Left ventricle myocardium inferior (tissue), 1 donor: ENCODE results near the gene HEXIM1. TPM values are rescaled to one million over a fixed set of nuclear protein-coding genes. Genes with fewer than 3 reads are reported as not detected.
A peak's percentile ranks its signal among the peaks of the same experiment; 100 is the strongest.

Experiments
- DNase-seq: peaks from one replicate; pipeline ENCODE4 v3.0.0-alpha.2; 2020
- H3K27ac ChIP-seq: fragments of 200-600 bp; replicated peaks from 2 replicates; pipeline ENCODE4 v1.8.0; 2021
- H3K27me3 ChIP-seq: fragments of 200-600 bp; 2 replicates; pipeline ENCODE4 v1.8.0; 2021; ENCODE audit warnings: low read depth
- H3K36me3 ChIP-seq: fragments of 200-600 bp; 2 replicates; pipeline ENCODE4 v1.8.0; 2021
- H3K4me1 ChIP-seq: fragments of 200-600 bp; 2 replicates; pipeline ENCODE4 v1.8.0; 2021
- H3K4me3 ChIP-seq: fragments of 200-600 bp; 2 replicates; pipeline ENCODE4 v1.8.0; 2021; ENCODE audit warnings: mild to moderate bottlenecking, moderate library complexity
- H3K9me3 ChIP-seq: fragments of 200-600 bp; replicated peaks from 2 replicates; pipeline ENCODE4 v1.8.0; 2021
- intact Hi-C: fragments of 100-400 bp; cut with micrococcal nuclease; formaldehyde crosslinking; loops from one replicate; pipeline ENCODE4 v1.11.0; 2022
- total RNA-seq: library from RNA; stranded (reverse); fragmentation: NEBNext Ultra II Directional; extraction: Animal tissue kit (Norgen Biotek cat#: 25700); gene quantifications from one replicate; pipeline ENCODE4 v1.2.1, GENCODE V29; 2021
- TF ChIP-seq, protein P1 (sequence below): fragments of 200-600 bp; IDR thresholded peaks from 2 replicates; pipeline ENCODE4 v1.8.0; 2021; ENCODE audit warnings: antibody characterized with exemption, mild to moderate bottlenecking, borderline replicate concordance
- donor health status: DM: no; HTN: yes; CAD: no; lungs with severe emphysema.

Gene HEXIM1
- total RNA-seq, 1 donor from 2014 or later = 28.8 TPM

DNA sequence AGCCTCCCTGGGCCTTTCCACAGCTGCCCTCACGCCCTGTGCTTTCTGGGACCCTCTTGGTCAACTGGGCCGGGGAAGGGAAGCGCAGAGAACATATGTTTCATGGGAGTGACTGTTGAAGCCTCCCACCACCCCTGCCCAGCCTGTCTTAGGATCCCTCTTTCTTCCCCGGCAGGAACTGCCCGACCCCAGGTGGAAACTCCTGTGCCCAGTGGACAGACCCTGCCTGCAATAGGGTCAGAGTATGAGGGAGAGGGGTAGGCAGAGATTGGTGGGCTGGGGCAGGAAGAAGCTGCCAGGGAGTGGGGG lies 23.9 kb downstream of the HEXIM1 start:
- Histone ChIP-seq H3K4me1 (peaks cover 34% of the 10 kb centered on the region), H3K9me3 (no peaks in the 10 kb centered on the region), H3K27me3 (no peaks in the 10 kb centered on the region), H3K36me3 (no peaks in the 10 kb centered on the region), H3K27ac (peak overlapping the region; percentile 84), H3K4me3 (peak overlapping the region; percentile 56)
- no peak for DNase-seq
- intact Hi-C loops = no loop called here
- TF ChIP-seq, protein P1, sequence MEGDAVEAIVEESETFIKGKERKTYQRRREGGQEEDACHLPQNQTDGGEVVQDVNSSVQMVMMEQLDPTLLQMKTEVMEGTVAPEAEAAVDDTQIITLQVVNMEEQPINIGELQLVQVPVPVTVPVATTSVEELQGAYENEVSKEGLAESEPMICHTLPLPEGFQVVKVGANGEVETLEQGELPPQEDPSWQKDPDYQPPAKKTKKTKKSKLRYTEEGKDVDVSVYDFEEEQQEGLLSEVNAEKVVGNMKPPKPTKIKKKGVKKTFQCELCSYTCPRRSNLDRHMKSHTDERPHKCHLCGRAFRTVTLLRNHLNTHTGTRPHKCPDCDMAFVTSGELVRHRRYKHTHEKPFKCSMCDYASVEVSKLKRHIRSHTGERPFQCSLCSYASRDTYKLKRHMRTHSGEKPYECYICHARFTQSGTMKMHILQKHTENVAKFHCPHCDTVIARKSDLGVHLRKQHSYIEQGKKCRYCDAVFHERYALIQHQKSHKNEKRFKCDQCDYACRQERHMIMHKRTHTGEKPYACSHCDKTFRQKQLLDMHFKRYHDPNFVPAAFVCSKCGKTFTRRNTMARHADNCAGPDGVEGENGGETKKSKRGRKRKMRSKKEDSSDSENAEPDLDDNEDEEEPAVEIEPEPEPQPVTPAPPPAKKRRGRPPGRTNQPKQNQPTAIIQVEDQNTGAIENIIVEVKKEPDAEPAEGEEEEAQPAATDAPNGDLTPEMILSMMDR = no peak

DNA sequence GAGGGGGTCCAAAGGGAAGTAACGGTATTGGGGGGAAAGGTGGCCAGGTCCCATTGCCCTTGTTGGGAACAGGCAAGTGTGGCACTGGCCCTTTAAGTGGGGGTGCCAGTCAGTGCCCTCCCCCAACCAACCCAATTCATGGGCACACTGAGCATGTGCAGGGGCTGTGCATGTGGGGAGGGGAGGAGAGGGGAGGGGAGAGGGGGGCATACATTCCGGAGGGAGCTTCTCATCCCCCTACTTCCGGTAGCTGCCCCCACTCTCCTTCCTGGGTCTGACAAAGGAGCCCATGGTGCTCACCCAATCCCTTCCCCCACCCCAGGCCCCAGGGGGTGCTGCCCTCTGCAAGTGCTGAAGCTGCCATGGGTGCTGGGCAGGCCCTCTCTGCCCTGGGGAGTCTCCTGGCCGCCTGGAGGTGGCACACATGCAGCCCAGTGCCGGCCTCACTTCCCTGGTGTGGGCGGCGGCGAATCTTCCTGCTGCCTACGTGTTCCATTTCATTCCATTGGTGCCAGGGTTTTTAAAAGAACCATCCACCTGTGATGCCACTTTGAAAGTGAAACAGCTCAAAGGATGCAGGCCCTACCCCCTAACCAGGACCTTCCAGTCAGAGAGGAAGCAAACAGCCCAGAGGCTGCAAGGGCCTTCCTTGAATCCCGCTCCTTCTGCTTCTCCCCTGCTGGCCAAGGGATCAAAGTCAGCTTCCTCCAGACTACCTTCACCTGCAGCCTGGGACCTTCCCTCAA lies 24.4 kb downstream of the HEXIM1 start:
- peak overlapping the region; percentile 84 for H3K27ac ChIP-seq
- H3K4me1 ChIP-seq = peaks cover 34% of the 10 kb centered on the region
- peak overlapping the region; percentile 56 for H3K4me3 ChIP-seq
- no peaks in the 10 kb centered on the region for H3K9me3 ChIP-seq
- TF ChIP-seq, protein P1 = peak; percentile 17
- H3K27me3 ChIP-seq = no peaks in the 10 kb centered on the region
- DNase-seq = peak; percentile 61
- H3K36me3 ChIP-seq = no peaks in the 10 kb centered on the region
- intact Hi-C loops = no loop called here

DNA sequence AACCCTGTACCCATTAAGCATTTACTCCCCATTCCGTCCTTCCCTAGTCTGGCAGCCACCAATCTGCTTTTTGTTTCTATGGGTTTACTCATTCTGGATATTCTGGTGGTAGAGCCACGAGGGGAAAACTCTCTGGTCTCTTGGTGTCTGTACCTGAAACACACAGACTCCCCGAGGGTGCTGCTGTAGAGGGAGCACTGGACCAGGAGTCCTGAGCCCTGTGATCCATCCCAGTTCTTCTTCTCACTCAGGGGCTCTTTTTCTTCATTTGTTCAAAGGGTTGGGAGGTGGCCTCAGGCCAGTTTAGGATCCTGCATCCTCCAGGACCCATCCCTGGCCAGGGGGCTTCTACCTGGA lies 27.5 kb downstream of the HEXIM1 start:
- DNase-seq = no peak
- H3K36me3 ChIP-seq = no peaks in the 10 kb centered on the region
- H3K4me3 ChIP-seq = no peak overlapping the region
- H3K9me3 ChIP-seq = no peaks in the 10 kb centered on the region
- peaks cover 28% of the 10 kb centered on the region for H3K4me1 ChIP-seq
- no peaks in the 10 kb centered on the region for H3K27me3 ChIP-seq
- H3K27ac ChIP-seq = no peak overlapping the region
- TF ChIP-seq, protein P1 = no peak
- intact Hi-C loops = no loop called here

DNA sequence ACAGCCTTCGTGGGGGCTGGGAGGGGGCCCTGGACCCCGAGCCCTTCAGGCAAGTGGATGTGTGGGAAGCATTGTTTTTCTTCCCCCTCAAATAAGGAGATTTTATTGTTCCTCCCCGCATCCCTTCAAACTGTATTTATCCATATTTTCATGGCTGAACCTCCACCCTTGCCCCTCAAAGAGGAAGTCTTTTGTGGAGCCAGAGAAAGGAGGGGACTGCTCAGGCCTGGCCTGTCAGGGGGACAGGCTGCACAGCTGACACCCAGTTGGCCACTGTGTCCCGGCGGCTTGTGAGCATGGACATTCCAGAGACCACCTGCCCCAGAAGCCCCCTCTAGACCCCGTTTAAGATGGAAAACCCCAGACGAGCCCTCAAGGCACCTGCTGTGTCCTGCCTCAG lies 29.3 kb downstream of the HEXIM1 start:
- DNase-seq = no peak
- Histone ChIP-seq H3K36me3 (no peaks in the 10 kb centered on the region), H3K4me1 (peaks cover 10% of the 10 kb centered on the region), H3K9me3 (no peaks in the 10 kb centered on the region), H3K27me3 (no peaks in the 10 kb centered on the region), H3K4me3 (no peak overlapping the region), H3K27ac (no peak overlapping the region)
- intact Hi-C loops = no loop called here
- TF ChIP-seq, protein P1 = no peak

DNA sequence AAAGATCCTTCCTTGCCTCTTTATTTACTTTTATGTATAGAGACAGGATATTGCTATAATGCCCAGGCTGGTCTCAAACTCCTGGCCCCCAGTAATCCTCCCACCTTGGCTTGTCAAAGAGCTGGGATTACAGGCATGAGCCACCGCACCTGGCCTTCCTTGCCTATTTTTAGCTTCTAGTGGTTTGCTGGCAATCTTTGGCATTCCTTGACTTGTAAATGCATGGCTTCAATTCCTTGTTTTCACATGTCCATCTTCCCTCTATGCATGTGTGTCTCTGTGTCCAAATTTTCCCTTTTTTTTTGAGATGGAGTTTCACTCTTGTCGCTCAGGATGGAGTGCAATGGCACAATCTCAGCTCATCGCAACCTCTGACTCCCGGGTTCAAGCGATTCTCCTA lies 35.9 kb downstream of the HEXIM1 start:
- DNase-seq = no peak
- Histone ChIP-seq H3K27me3 (no peaks in the 10 kb centered on the region), H3K36me3 (no peaks in the 10 kb centered on the region), H3K9me3 (no peaks in the 10 kb centered on the region), H3K4me1 (no peaks in the 10 kb centered on the region), H3K4me3 (no peak overlapping the region), H3K27ac (no peak overlapping the region)
- intact Hi-C loops = no loop called here
- TF ChIP-seq, protein P1 = no peak
